PC-9 (cell line): ENCODE measurements around the gene C1R. TPM values are rescaled to one million over a fixed set of nuclear protein-coding genes. Genes with fewer than 3 reads are reported as not detected.

ENCODE experiments used
- BruUV-seq: library from RNA; stranded (reverse); fragments of 400-500 nt; replicated peaks from 2 replicates; lab custom pipeline; 2021; lab: Mats Ljungman, UMichigan
- CTCF ChIA-PET: fragments of 300-600 bp; sonication (Branson Sonifier 250); formaldehyde crosslinking; loops from one replicate; lab custom pipeline; 2022; ENCODE audit warnings: antibody characterized with exemption; lab: Charles Lee
- POLR2A ChIA-PET: fragments of 300-600 bp; sonication (Branson Sonifier 250); formaldehyde crosslinking; loops from one replicate; lab custom pipeline; 2022; ENCODE audit warnings: antibody characterized with exemption; ENCODE audit not compliant: unreplicated experiment; lab: Charles Lee
- DNase-seq, 2 experiments: peaks; one replicate each; pipeline versions ENCODE4 v3.0.0 to v3.0.0-alpha.2; 2015 to 2022; ENCODE audit warnings: mixed read lengths in 1 of 2
- H2AFZ ChIP-seq: fragments of 200-600 bp; sonication (generic); 2 replicates; pipeline ENCODE4 v1.8.1; 2017; ENCODE audit warnings: antibody characterized with exemption
- H3F3A ChIP-seq: fragments of 200-600 bp; sonication (generic); 2 replicates; pipeline ENCODE4 v1.8.1; 2017; ENCODE audit warnings: antibody characterized with exemption, mild to moderate bottlenecking, low read depth; ENCODE audit not compliant: insufficient read depth
- H3K27ac ChIP-seq: fragments of 200-600 bp; sonication (generic); 2 replicates; pipeline ENCODE4 v1.6.1; 2016; ENCODE audit warnings: mixed run types
- H3K27me3 ChIP-seq: fragments of 200-600 bp; sonication (generic); 2 replicates; pipeline ENCODE4 v1.6.1; 2016; ENCODE audit warnings: low read depth, mixed run types; ENCODE audit not compliant: insufficient read depth
- H3K36me3 ChIP-seq: fragments of 200-600 bp; sonication (generic); 2 replicates; pipeline ENCODE4 v1.6.1; 2016; ENCODE audit warnings: low read depth, mixed run types
- H3K4me1 ChIP-seq: fragments of 200-600 bp; sonication (generic); replicated peaks from 2 replicates; pipeline ENCODE4 v1.6.1; 2016; ENCODE audit warnings: mixed run types; ENCODE audit not compliant: insufficient read depth
- H3K4me2 ChIP-seq: fragments of 200-600 bp; sonication (generic); 2 replicates; pipeline ENCODE4 v1.6.1; 2017; ENCODE audit warnings: mixed run types
- H3K4me3 ChIP-seq: fragments of 200-600 bp; sonication (generic); 2 replicates; pipeline ENCODE4 v1.6.1; 2016; ENCODE audit warnings: mixed run types
- H3K79me2 ChIP-seq: fragments of 200-600 bp; sonication (generic); 2 replicates; pipeline ENCODE4 v1.6.1; 2017; ENCODE audit warnings: low read depth, mixed run types
- H3K9me2 ChIP-seq: fragments of 200-600 bp; sonication (generic); 2 replicates; pipeline ENCODE4 v1.8.1; 2017; ENCODE audit warnings: mild to moderate bottlenecking; ENCODE audit not compliant: insufficient read depth
- H3K9me3 ChIP-seq: fragments of 200-600 bp; sonication (generic); 2 replicates; pipeline ENCODE4 v1.8.1; 2016; ENCODE audit warnings: low read depth; ENCODE audit not compliant: insufficient read depth
- H4K20me1 ChIP-seq: fragments of 200-600 bp; sonication (generic); 2 replicates; pipeline ENCODE4 v1.8.1; 2017; ENCODE audit not compliant: insufficient read depth
- CTCF ChIP-seq: fragments of 200-600 bp; sonication (generic); conservative IDR thresholded peaks from 2 replicates; pipeline ENCODE4 v1.6.1; 2017; ENCODE audit warnings: mixed run types, antibody characterized with exemption, mild to moderate bottlenecking, moderate library complexity
- EZH2 ChIP-seq: fragments of 200-600 bp; sonication (generic); IDR thresholded peaks from 2 replicates; pipeline ENCODE4 v1.8.0; 2017; ENCODE audit warnings: antibody characterized with exemption, low read depth
- intact Hi-C: fragments of 100-400 bp; cut with micrococcal nuclease; formaldehyde crosslinking; loops from one replicate; pipeline ENCODE4 v1.10.0; 2022; ENCODE audit not compliant: unreplicated experiment
- total RNA-seq: library from RNA; stranded (reverse); gene quantifications from 2 replicates; pipeline ENCODE4 v1.2.3, GENCODE V29; 2021

Gene C1R
- total RNA-seq, 1 experiment from 2014 or later = 24.0 TPM

- Histone ChIP-seq H3K9me3 (peaks cover 11% of the 10 kb centered on the region), H3K36me3 (peaks cover 20% of the 10 kb centered on the region), H4K20me1 (no peaks in the 10 kb centered on the region), H3F3A (peaks cover 20% of the 10 kb centered on the region), H3K9me2 (no peaks in the 10 kb centered on the region), H2AFZ (no peak overlapping the region), H3K4me3 (no peak overlapping the region), H3K27me3 (no peaks in the 10 kb centered on the region), H3K4me2 (no peak overlapping the region), H3K79me2 (peaks cover 29% of the 10 kb centered on the region), H3K4me1 (peaks cover 22% of the 10 kb centered on the region), H3K27ac (no peak overlapping the region)
- ChIA-PET CTCF (no interaction called here), POLR2A (no interaction called here)
- no peak for TF ChIP-seq EZH2
- no peak for TF ChIP-seq CTCF
- intact Hi-C loops = no loop called here
- DNase-seq = no peak
- no TSS peak for BruUV-seq
These were observed 11.8 kb upstream of the C1R start for GRCh38 chr12:7103837-7104584.

GRCh38 chr12:7102582-7102981 is 10.3 kb upstream of the C1R start:
- intact Hi-C loops = no loop called here
- Histone ChIP-seq H3K9me3 (peaks cover 11% of the 10 kb centered on the region), H3K27ac (no peak overlapping the region), H3F3A (peaks cover 12% of the 10 kb centered on the region), H2AFZ (no peak overlapping the region), H3K9me2 (no peaks in the 10 kb centered on the region), H3K27me3 (no peaks in the 10 kb centered on the region), H4K20me1 (no peaks in the 10 kb centered on the region), H3K36me3 (peaks cover 20% of the 10 kb centered on the region), H3K4me3 (no peak overlapping the region), H3K79me2 (peaks cover 22% of the 10 kb centered on the region), H3K4me2 (no peak overlapping the region), H3K4me1 (peaks cover 20% of the 10 kb centered on the region)
- CTCF ChIA-PET = no interaction called here
- DNase-seq = no peak
- TF ChIP-seq EZH2 (no peak), CTCF (no peak)
- BruUV-seq = no TSS peak
- POLR2A ChIA-PET = no interaction called here

GRCh38 chr12:7101694-7102131 is 9.5 kb upstream of the C1R start:
- POLR2A ChIA-PET = no interaction called here
- Histone ChIP-seq H3K27me3 (no peaks in the 10 kb centered on the region), H3F3A (peaks cover 5% of the 10 kb centered on the region), H3K4me2 (no peak overlapping the region), H3K36me3 (peaks cover 20% of the 10 kb centered on the region), H4K20me1 (no peaks in the 10 kb centered on the region), H3K79me2 (peaks cover 15% of the 10 kb centered on the region), H3K4me1 (peaks cover 11% of the 10 kb centered on the region; the same call in 1 of the 2 replicates), H3K4me3 (no peak overlapping the region), H2AFZ (no peak overlapping the region), H3K27ac (no peak overlapping the region), H3K9me3 (peaks cover 11% of the 10 kb centered on the region), H3K9me2 (no peaks in the 10 kb centered on the region)
- no peak for DNase-seq
- TF ChIP-seq EZH2 = no peak
- CTCF ChIA-PET = no interaction called here
- intact Hi-C loops = no loop called here
- BruUV-seq = no TSS peak
